Stimulated activated CD4-positive, alpha-beta T cell treated with anti-CD3 and anti-CD28 coated beads, TNF-alpha, amount 100 ng/mL, for 1 hour (primary cell): ENCODE results near the gene LRP1.

Source experiments
- DNase-seq, 3 donors: peaks; one replicate each; pipeline ENCODE4 v3.0.0-alpha.2; 2020; ENCODE audit warnings: low read depth in 3 of 3, low spot score in 1 of 3

LRP1 gene

GRCh38 chr12:57243521-57244311 is 115.4 kb downstream of the LRP1 start:
- DNase-seq = peak in 2 of 3 donors; percentile 60 to 77

DNA sequence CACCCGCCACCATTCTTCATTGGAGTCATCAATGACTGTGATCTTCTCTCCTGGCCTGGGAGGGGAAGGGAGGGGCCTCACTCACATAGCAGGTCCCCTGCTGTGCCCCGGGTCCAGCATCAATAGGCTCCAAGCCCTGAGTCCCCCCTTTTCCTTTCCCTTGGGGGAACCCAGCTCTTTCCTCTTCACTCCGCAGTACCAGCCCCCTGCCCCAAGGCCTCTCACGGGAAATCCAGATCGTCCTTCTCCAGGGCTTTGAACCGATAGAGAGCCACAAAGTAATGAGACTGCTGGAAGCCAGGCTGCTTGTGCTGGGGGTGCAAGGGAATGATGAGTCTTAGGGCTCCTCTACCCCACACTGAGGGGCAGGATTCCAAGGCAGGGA is 116.0 kb downstream of the LRP1 start:
- DNase-seq = no peak

DNA sequence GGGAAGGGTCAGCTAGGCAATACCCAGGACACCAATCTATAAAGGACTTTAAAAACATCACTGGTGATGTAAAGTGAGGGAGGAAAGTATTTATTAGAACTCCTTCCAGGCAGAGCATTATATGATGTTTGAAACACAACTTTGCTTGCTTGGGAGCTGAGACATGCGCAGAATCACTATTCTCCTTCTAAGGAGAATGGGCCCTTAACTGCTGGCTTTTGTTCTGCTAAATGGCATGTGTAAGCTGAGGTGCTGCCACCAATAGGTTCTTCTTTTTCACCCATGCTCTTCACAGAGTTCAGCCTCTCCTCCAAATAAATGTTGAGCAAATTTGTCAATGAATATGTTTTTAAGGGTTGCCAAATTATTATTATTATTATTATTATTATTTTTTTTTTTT is 118.8 kb downstream of the LRP1 start:
- no peak for DNase-seq

DNA sequence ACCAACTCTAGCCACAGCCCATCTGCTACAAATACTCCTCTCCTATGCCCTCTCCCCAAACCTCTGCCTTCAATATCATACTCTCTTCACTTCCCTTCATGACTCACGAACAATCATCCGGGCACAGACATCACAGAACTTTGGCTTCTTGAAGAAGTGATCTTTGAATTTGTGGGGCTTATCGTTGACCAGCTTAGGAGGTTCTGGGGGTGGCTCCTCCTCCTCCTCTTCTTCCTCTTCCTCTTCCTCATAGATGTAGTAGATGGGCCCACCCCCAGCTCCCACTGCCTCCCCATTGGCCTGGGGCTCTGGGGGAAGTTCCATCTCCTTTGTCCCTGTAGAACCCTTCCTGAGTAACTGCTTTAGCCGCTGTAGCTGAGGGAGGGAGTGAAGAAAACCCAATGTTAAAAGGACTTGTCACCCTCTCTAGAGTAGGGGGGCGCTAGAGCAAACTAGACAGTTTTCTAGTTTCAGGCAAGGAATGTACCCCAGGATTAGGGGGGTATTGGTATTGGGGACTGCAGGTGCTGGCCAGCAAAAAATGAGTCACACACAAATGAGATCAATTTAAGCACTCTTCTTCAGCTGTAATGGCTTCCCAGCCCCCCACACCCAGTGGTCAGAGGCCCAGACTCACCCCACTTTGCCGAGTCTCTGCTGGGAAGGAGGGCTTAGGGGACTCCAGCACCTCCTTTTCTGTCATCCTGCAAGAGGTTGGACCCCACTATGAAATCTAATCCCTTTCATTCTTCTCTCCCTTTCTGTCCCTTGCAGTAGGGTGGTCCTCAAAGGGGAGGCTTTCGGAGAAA is 120.9 kb downstream of the LRP1 start:
- DNase-seq = no peak

DNA sequence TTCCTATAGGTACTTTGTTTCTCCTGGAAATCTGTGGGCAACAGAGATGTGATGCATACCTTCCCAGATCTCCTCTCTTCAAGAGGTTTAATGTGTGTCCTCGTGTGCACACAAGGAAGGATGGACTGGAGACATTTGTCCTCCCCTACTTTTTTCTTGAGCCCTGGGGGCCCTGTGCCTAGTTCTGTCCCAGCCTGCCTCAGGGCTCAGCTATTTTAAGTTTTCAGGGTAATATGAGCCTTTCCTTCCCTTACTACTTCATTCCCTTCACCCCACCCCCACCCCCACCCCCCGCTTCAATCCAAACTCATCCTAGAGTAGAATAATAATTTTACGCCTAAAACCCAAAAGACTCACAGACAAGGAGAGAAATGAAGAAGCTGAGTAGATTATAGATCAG is 122.3 kb downstream of the LRP1 start:
- no peak for DNase-seq

GRCh38 chr12:57250956-57251355 is 122.7 kb downstream of the LRP1 start, which contains the start of gene STAC3:
Gene STAC3 (minus strand): TSS chr12:57251187. CDS start chr12:57249636, 1,551 bp downstream.
- no peak for DNase-seq

GRCh38 chr12:57254506-57255280 is 126.4 kb downstream of the LRP1 start:
- DNase-seq = no peak

- no peak for DNase-seq
These were observed 127.6 kb downstream of the LRP1 start for GRCh38 chr12:57255916-57256315.

DNA sequence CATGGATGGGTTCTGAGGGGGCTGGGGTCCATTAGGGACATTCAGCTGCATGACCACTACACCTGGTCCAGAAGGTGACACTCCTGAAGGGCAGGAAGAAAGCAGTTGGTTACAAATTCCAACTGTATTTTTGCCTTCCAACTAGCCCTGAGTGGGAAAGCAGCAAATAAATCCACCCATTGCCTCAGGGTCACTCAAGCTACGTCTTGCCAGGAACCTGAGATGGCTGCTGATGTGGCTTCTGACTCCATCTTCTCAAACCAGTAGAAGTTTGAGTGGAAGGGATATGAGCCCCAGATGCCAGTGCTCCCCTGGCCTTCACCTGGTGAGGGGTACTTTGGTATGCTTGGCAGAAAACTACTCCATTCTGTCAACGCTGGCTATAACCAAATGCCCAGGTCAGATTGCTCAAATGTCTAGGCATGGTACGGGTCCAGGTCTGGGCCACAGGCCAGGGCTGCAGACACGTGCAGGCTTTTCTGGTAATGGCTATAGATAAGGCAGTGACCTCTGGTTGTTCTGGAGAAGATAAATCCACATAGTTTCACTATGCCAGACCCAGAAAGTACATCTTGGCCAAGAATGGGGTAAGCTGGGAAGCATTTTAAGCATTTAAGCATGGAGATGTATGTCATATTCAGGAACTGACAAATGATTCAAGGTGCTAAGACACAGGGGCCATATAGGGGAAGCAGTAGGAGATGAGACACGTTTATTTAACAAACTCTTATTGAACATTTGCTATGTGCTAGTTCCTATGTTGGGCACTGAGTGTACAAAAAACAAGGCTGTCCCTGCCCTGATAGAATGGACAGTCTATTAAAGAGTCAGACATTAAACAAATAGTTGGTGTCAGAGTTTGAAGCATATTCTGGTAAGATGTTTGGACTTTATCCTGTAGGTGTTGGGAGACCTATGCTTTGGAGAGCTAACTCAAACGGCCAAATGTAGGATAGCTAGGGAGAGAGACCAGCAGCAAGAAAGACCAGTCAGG is 131.0 kb downstream of the LRP1 start:
- no peak for DNase-seq

DNA sequence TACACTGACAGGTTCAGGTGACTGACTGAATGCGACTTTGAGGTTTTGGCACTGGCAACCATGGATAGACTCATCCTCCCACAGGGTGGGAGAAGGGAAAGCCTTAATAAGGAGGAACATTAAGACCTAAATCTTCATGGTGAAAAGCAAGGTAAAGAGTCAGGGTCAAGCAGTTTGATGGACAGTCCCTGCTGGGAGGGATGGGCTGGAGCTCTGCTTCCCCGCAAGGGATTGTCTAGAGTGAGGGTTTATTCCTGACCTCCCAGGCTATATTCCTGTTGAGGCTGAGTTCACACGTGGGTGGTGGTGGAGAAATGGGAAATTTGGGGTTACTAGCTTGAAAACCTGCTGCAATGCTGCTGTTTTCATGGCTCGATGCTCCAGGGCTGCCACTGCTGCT is 132.1 kb downstream of the LRP1 start:
- DNase-seq = no peak

DNA sequence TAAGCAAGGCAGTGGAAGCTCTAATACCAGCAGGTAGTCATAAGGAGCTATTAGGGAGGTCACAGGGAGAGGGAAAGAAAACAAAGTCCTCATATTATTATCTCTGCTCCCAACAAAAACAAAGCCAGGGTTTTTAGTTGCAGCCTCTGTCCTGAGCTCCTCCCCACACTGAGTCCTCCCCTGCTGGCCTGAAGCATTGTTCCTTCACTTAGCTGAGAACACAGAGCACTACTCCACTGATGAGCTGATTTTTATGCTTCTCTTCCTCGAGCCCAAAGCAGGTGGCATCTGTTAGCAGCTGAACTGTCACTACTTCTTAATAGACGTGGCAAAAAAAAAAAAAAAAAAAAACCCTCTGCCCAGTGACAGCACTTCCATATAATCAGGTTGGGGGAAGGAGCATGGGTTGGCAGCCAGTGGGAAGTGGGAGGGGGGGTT is 133.2 kb downstream of the LRP1 start:
- DNase-seq = no peak

GRCh38 chr12:57262126-57262822 is 134.0 kb downstream of the LRP1 start:
- no peak for DNase-seq
